ENCODE results near the gene HES5. TPM values are rescaled to one million over a fixed set of nuclear protein-coding genes. Genes with fewer than 3 reads are reported as not detected.

The HES5 gene
- total and polyA plus RNA-seq, 2 of the 13 experiments (the other 11 are each of a cell fraction or from before 2014, with no cell fraction given): not detected

DNA sequence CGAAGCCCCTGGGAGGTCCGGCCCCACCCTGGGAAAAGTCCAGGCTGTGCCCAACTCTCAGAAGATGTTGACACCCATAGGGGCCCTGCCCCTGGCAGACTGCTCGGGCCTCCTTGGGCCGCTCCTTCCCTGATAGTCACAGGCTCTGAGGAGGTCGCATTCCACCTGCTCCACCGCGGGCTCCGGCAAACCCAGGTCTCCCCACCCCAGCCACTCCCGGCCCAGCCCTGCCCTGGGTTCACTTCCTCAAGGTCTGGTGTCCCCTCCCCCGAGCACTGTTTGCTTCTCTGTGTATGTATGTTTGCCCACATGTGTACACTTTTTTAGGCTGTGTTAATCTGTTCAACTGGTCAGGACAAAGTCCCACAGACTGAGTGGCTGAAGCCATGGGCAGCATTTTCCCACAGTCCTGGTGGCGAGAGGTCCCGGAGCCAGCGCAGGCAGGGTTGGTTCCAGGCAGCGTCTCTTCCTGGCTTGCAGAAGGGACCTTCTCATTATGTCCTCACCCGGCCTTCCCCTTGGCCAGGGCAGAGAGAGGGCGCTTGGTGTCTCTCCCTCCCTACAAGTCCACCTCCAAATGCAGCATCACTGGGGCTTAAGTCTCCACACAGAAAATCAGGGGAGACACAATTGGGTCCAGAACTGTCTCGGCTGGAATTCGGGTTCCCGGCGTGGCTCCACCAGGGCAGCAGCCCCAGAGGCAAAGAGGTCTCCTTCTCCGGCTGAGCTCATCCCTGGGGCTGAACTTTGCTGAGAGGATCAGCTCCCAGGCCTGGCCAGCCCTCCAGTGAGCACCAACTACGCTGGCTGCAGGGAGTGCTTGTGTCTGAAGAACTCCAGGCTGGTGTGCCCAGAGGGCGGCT, 46.0 kb upstream of the HES5 start (continued):
- TF ChIP-seq ZNF562 (CRISPR knock-in tag; IDR thresholded peaks at IDR 0.05; ENCODE audit: borderline replicate concordance) (no peak), FOXO1 (CRISPR knock-in tag; IDR thresholded peaks at IDR 0.05) (peak; percentile 80; the same call in 1 of the 2 replicates), ZNF572 (CRISPR knock-in tag; IDR thresholded peaks at IDR 0.05) (peak; percentile 73; the same call in 1 of the 2 replicates), STAT5B (CRISPR knock-in tag; IDR thresholded peaks at IDR 0.05) (no peak), BCL6 (CRISPR knock-in tag; IDR thresholded peaks at IDR 0.05) (peak; percentile 88), ZNF234 (CRISPR knock-in tag; conservative IDR thresholded peaks at IDR 0.05) (no peak), DMAP1 (CRISPR knock-in tag; IDR thresholded peaks at IDR 0.05) (0 out of 2 replicates have a peak, but pooled peaks have one; percentile 24), SP5 (CRISPR knock-in tag; IDR thresholded peaks at IDR 0.05; ENCODE audit: borderline replicate concordance, low read depth) (peak; percentile 60; the same call in 1 of the 2 replicates), ZNF441 (CRISPR knock-in tag; IDR thresholded peaks at IDR 0.05; ENCODE audit: borderline replicate concordance) (peak; percentile 49; the same call in 1 of the 2 replicates), FOXK2 (IDR thresholded peaks at IDR 0.05) (no peak), ZSCAN21 (CRISPR knock-in tag; IDR thresholded peaks at IDR 0.05; ENCODE audit: borderline replicate concordance) (peak; percentile 13; the same call in 1 of the 2 replicates), ELF3 (CRISPR knock-in tag; IDR thresholded peaks at IDR 0.05) (peak; percentile 92), SYNCRIP (IDR thresholded peaks at IDR 0.05; ENCODE audit: insufficient read depth, low read depth, low read length) (no peak), ZC3H4 (CRISPR knock-in tag; IDR thresholded peaks at IDR 0.05; ENCODE audit: borderline replicate concordance) (no peak), ZNF570 (CRISPR knock-in tag; IDR thresholded peaks at IDR 0.05; ENCODE audit: borderline replicate concordance) (no peak), SP4 (CRISPR knock-in tag; IDR thresholded peaks at IDR 0.05) (peak; percentile 47; the same call in 1 of the 2 replicates)
- TF ChIP-seq, protein P1, sequence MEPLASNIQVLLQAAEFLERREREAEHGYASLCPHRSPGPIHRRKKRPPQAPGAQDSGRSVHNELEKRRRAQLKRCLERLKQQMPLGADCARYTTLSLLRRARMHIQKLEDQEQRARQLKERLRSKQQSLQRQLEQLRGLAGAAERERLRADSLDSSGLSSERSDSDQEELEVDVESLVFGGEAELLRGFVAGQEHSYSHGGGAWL (CRISPR knock-in tag; IDR thresholded peaks at IDR 0.05): no peak
- TF ChIP-seq, protein P2, sequence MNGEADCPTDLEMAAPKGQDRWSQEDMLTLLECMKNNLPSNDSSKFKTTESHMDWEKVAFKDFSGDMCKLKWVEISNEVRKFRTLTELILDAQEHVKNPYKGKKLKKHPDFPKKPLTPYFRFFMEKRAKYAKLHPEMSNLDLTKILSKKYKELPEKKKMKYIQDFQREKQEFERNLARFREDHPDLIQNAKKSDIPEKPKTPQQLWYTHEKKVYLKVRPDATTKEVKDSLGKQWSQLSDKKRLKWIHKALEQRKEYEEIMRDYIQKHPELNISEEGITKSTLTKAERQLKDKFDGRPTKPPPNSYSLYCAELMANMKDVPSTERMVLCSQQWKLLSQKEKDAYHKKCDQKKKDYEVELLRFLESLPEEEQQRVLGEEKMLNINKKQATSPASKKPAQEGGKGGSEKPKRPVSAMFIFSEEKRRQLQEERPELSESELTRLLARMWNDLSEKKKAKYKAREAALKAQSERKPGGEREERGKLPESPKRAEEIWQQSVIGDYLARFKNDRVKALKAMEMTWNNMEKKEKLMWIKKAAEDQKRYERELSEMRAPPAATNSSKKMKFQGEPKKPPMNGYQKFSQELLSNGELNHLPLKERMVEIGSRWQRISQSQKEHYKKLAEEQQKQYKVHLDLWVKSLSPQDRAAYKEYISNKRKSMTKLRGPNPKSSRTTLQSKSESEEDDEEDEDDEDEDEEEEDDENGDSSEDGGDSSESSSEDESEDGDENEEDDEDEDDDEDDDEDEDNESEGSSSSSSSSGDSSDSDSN (CRISPR knock-in tag; IDR thresholded peaks at IDR 0.05): peak; percentile 67
- TF ChIP-seq, protein P3, sequence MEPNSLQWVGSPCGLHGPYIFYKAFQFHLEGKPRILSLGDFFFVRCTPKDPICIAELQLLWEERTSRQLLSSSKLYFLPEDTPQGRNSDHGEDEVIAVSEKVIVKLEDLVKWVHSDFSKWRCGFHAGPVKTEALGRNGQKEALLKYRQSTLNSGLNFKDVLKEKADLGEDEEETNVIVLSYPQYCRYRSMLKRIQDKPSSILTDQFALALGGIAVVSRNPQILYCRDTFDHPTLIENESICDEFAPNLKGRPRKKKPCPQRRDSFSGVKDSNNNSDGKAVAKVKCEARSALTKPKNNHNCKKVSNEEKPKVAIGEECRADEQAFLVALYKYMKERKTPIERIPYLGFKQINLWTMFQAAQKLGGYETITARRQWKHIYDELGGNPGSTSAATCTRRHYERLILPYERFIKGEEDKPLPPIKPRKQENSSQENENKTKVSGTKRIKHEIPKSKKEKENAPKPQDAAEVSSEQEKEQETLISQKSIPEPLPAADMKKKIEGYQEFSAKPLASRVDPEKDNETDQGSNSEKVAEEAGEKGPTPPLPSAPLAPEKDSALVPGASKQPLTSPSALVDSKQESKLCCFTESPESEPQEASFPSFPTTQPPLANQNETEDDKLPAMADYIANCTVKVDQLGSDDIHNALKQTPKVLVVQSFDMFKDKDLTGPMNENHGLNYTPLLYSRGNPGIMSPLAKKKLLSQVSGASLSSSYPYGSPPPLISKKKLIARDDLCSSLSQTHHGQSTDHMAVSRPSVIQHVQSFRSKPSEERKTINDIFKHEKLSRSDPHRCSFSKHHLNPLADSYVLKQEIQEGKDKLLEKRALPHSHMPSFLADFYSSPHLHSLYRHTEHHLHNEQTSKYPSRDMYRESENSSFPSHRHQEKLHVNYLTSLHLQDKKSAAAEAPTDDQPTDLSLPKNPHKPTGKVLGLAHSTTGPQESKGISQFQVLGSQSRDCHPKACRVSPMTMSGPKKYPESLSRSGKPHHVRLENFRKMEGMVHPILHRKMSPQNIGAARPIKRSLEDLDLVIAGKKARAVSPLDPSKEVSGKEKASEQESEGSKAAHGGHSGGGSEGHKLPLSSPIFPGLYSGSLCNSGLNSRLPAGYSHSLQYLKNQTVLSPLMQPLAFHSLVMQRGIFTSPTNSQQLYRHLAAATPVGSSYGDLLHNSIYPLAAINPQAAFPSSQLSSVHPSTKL (CRISPR knock-in tag; IDR thresholded peaks at IDR 0.05): peak; percentile 72
- TF ChIP-seq, protein P4, sequence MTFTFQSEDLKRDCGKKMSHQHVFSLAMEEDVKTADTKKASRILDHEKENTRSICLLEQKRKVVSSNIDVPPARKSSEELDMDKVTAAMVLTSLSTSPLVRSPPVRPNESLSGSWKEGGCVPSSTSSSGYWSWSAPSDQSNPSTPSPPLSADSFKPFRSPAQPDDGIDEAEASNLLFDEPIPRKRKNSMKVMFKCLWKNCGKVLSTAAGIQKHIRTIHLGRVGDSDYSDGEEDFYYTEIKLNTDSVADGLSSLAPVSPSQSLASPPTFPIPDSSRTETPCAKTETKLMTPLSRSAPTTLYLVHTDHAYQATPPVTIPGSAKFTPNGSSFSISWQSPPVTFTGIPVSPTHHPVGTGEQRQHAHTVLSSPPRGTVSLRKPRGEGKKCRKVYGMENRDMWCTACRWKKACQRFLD (CRISPR knock-in tag; IDR thresholded peaks at IDR 0.05; ENCODE audit: borderline replicate concordance): no peak
- TF ChIP-seq, protein P5, sequence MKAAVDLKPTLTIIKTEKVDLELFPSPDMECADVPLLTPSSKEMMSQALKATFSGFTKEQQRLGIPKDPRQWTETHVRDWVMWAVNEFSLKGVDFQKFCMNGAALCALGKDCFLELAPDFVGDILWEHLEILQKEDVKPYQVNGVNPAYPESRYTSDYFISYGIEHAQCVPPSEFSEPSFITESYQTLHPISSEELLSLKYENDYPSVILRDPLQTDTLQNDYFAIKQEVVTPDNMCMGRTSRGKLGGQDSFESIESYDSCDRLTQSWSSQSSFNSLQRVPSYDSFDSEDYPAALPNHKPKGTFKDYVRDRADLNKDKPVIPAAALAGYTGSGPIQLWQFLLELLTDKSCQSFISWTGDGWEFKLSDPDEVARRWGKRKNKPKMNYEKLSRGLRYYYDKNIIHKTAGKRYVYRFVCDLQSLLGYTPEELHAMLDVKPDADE (CRISPR knock-in tag; IDR thresholded peaks at IDR 0.05): no peak

All from HepG2 (cell line).